ENCODE data around the gene PAM. TPM values are rescaled to one million over a fixed set of nuclear protein-coding genes. Genes with fewer than 3 reads are reported as not detected.

The PAM gene
- total RNA-seq, 2 experiments from 2014 or later, result 15.0 to 15.9 TPM

GRCh38 chr5:102933721-102934459, 178.8 kb downstream of the PAM start:
- DNase-seq, result no peak
- ChIA-PET POLR2A (no interaction called here), CTCF (no interaction called here)
- no peak overlapping the region for H3K27ac Mint-ChIP-seq
- no peaks in the 10 kb centered on the region for H3K36me3 Mint-ChIP-seq (ENCODE audit: low read depth)
- H3K9me3 Mint-ChIP-seq, result no peaks in the 10 kb centered on the region
- no peaks in the 10 kb centered on the region for H3K27me3 Mint-ChIP-seq
- no peak overlapping the region for H3K4me3 Mint-ChIP-seq
- no peaks in the 10 kb centered on the region for H3K4me1 Mint-ChIP-seq

- Mint-ChIP-seq H3K9me3 (no peaks in the 10 kb centered on the region), H3K27me3 (no peaks in the 10 kb centered on the region), H3K4me1 (no peaks in the 10 kb centered on the region), H3K4me3 (no peak overlapping the region), H3K27ac (no peak overlapping the region), H3K36me3 (ENCODE audit: low read depth) (no peaks in the 10 kb centered on the region)
- no peak for DNase-seq
- CTCF ChIA-PET, result no interaction called here
- POLR2A ChIA-PET, result no interaction called here
Measured at GRCh38 chr5:102937894-102938293, 182.8 kb downstream of the PAM start.

GRCh38 chr5:102941111-102941510, 186.0 kb downstream of the PAM start:
- Mint-ChIP-seq H3K4me3 (no peak overlapping the region), H3K36me3 (ENCODE audit: low read depth) (no peaks in the 10 kb centered on the region), H3K9me3 (no peaks in the 10 kb centered on the region), H3K27me3 (no peaks in the 10 kb centered on the region), H3K4me1 (no peaks in the 10 kb centered on the region), H3K27ac (no peak overlapping the region)
- DNase-seq, result no peak
- CTCF ChIA-PET, result no interaction called here
- POLR2A ChIA-PET, result no interaction called here

GRCh38 chr5:102946414-102946813, 191.3 kb downstream of the PAM start:
- CTCF ChIA-PET, result no interaction called here
- no peak overlapping the region for H3K4me3 Mint-ChIP-seq
- H3K27ac Mint-ChIP-seq, result no peak overlapping the region
- no peaks in the 10 kb centered on the region for H3K4me1 Mint-ChIP-seq
- DNase-seq, result no peak
- POLR2A ChIA-PET, result no interaction called here
- no peaks in the 10 kb centered on the region for H3K27me3 Mint-ChIP-seq
- no peaks in the 10 kb centered on the region for H3K9me3 Mint-ChIP-seq
- peaks cover 2% of the 10 kb centered on the region for H3K36me3 Mint-ChIP-seq (ENCODE audit: low read depth)

GRCh38 chr5:102946971-102947370, 191.9 kb downstream of the PAM start:
- no peak for DNase-seq
- H3K27ac Mint-ChIP-seq, result no peak overlapping the region
- ChIA-PET POLR2A (no interaction called here), CTCF (no interaction called here)
- H3K4me1 Mint-ChIP-seq, result no peaks in the 10 kb centered on the region
- H3K9me3 Mint-ChIP-seq, result no peaks in the 10 kb centered on the region
- H3K27me3 Mint-ChIP-seq, result no peaks in the 10 kb centered on the region
- peaks cover 2% of the 10 kb centered on the region for H3K36me3 Mint-ChIP-seq (ENCODE audit: low read depth)
- H3K4me3 Mint-ChIP-seq, result no peak overlapping the region

GRCh38 chr5:102955488-102955887, 200.4 kb downstream of the PAM start:
- Mint-ChIP-seq H3K27ac (no peak overlapping the region), H3K4me3 (no peak overlapping the region), H3K27me3 (no peaks in the 10 kb centered on the region), H3K9me3 (no peaks in the 10 kb centered on the region), H3K4me1 (no peaks in the 10 kb centered on the region), H3K36me3 (ENCODE audit: low read depth) (peaks cover 7% of the 10 kb centered on the region)
- POLR2A ChIA-PET, result no interaction called here
- CTCF ChIA-PET, result interaction anchor here (0.7 kb wide), 1 partner anchor 563 kb away, joined by 3 read pairs; no protein-coding TSS in a partner anchor
- DNase-seq, result no peak

- CTCF ChIA-PET, result no interaction called here
- H3K4me3 Mint-ChIP-seq, result no peak overlapping the region
- peaks cover 5% of the 10 kb centered on the region for H3K36me3 Mint-ChIP-seq (ENCODE audit: low read depth)
- no peaks in the 10 kb centered on the region for H3K9me3 Mint-ChIP-seq
- H3K27ac Mint-ChIP-seq, result no peak overlapping the region
- H3K4me1 Mint-ChIP-seq, result no peaks in the 10 kb centered on the region
- POLR2A ChIA-PET, result no interaction called here
- no peaks in the 10 kb centered on the region for H3K27me3 Mint-ChIP-seq
- DNase-seq, result no peak
Measured at GRCh38 chr5:102956599-102956998, 201.5 kb downstream of the PAM start.

- Mint-ChIP-seq H3K9me3 (no peaks in the 10 kb centered on the region), H3K36me3 (ENCODE audit: low read depth) (peaks cover 5% of the 10 kb centered on the region), H3K4me1 (no peaks in the 10 kb centered on the region), H3K27me3 (no peaks in the 10 kb centered on the region), H3K4me3 (no peak overlapping the region), H3K27ac (no peak overlapping the region)
- ChIA-PET POLR2A (no interaction called here), CTCF (no interaction called here)
- DNase-seq, result no peak
Measured at GRCh38 chr5:102957141-102957540, 202.0 kb downstream of the PAM start.

- peaks cover 3% of the 10 kb centered on the region for H3K36me3 Mint-ChIP-seq (ENCODE audit: low read depth)
- H3K27me3 Mint-ChIP-seq, result no peaks in the 10 kb centered on the region
- CTCF ChIA-PET, result no interaction called here
- no peak overlapping the region for H3K4me3 Mint-ChIP-seq
- H3K9me3 Mint-ChIP-seq, result no peaks in the 10 kb centered on the region
- DNase-seq, result no peak
- no peaks in the 10 kb centered on the region for H3K4me1 Mint-ChIP-seq
- POLR2A ChIA-PET, result no interaction called here
- H3K27ac Mint-ChIP-seq, result no peak overlapping the region
Measured at GRCh38 chr5:102958481-102959011, 203.4 kb downstream of the PAM start.

- CTCF ChIA-PET, result no interaction called here
- Mint-ChIP-seq H3K27me3 (no peaks in the 10 kb centered on the region), H3K27ac (no peak overlapping the region), H3K4me1 (peaks cover 4% of the 10 kb centered on the region), H3K9me3 (no peaks in the 10 kb centered on the region), H3K36me3 (ENCODE audit: low read depth) (peaks cover 3% of the 10 kb centered on the region), H3K4me3 (no peak overlapping the region)
- no peak for DNase-seq
- POLR2A ChIA-PET, result no interaction called here
Measured at GRCh38 chr5:102959055-102959454, 203.9 kb downstream of the PAM start.

GRCh38 chr5:102961671-102962070, 206.6 kb downstream of the PAM start:
- H3K36me3 Mint-ChIP-seq (ENCODE audit: low read depth), result peaks cover 3% of the 10 kb centered on the region
- no peak for DNase-seq
- CTCF ChIA-PET, result no interaction called here
- H3K27ac Mint-ChIP-seq, result no peak overlapping the region
- H3K9me3 Mint-ChIP-seq, result no peaks in the 10 kb centered on the region
- H3K27me3 Mint-ChIP-seq, result no peaks in the 10 kb centered on the region
- POLR2A ChIA-PET, result no interaction called here
- H3K4me3 Mint-ChIP-seq, result no peak overlapping the region
- peaks cover 4% of the 10 kb centered on the region for H3K4me1 Mint-ChIP-seq

- Mint-ChIP-seq H3K27me3 (no peaks in the 10 kb centered on the region), H3K9me3 (no peaks in the 10 kb centered on the region), H3K36me3 (ENCODE audit: low read depth) (no peaks in the 10 kb centered on the region), H3K4me3 (no peak overlapping the region), H3K27ac (no peak overlapping the region), H3K4me1 (peaks cover 4% of the 10 kb centered on the region)
- no peak for DNase-seq
- ChIA-PET POLR2A (no interaction called here), CTCF (no interaction called here)
Measured at GRCh38 chr5:102965653-102966052, 210.5 kb downstream of the PAM start.

GRCh38 chr5:102969641-102970040, 214.5 kb downstream of the PAM start:
- no peaks in the 10 kb centered on the region for H3K9me3 Mint-ChIP-seq
- POLR2A ChIA-PET, result no interaction called here
- no peaks in the 10 kb centered on the region for H3K27me3 Mint-ChIP-seq
- H3K27ac Mint-ChIP-seq, result no peak overlapping the region
- CTCF ChIA-PET, result no interaction called here
- DNase-seq, result no peak
- peaks cover 4% of the 10 kb centered on the region for H3K4me1 Mint-ChIP-seq
- H3K4me3 Mint-ChIP-seq, result no peak overlapping the region
- peaks cover 3% of the 10 kb centered on the region for H3K36me3 Mint-ChIP-seq (ENCODE audit: low read depth)

GRCh38 chr5:102971676-102972293, 216.7 kb downstream of the PAM start:
- POLR2A ChIA-PET, result no interaction called here
- CTCF ChIA-PET, result interaction anchor here (1.9 kb wide), 1 partner anchor 12 kb away, joined by 4 read pairs; no protein-coding TSS in a partner anchor
- no peak for DNase-seq
- no peaks in the 10 kb centered on the region for H3K27me3 Mint-ChIP-seq
- no peak overlapping the region for H3K4me3 Mint-ChIP-seq
- H3K4me1 Mint-ChIP-seq, result peaks cover 4% of the 10 kb centered on the region
- peaks cover 3% of the 10 kb centered on the region for H3K36me3 Mint-ChIP-seq (ENCODE audit: low read depth)
- no peaks in the 10 kb centered on the region for H3K9me3 Mint-ChIP-seq
- H3K27ac Mint-ChIP-seq, result peak overlapping the region; percentile 5
